Measurements from ENCODE around the gene LMBR1. TPM values are rescaled to one million over a fixed set of nuclear protein-coding genes. Genes with fewer than 3 reads are reported as not detected.
"Not testable (repeated sequence)": the region's sequence is repeated elsewhere in the genome, so short reads cannot be mapped to it uniquely, and the experiment has no call there.

The LMBR1 gene
- total RNA-seq, 5 donors from 2014 or later (not counting 1 experiment from before 2014, with no cell fraction given) = 79.1 to 94.8 (median 83.8) TPM

- Histone ChIP-seq H3K36me3 (ENCODE audit: control insufficient read depth in 2 of 2, extremely low read depth in 1 of 2, insufficient read depth in 1 of 2, low read length in 1 of 2) (no peaks in the 10 kb centered on the region), H3K4me1 (ENCODE audit: control insufficient read depth in 1 of 2, extremely low read depth in 1 of 2, insufficient read depth in 2 of 2, low read length in 2 of 2) (no peaks in the 10 kb centered on the region), H3K4me3 (ENCODE audit: control insufficient read depth in 1 of 2, extremely low read depth in 1 of 2, low read length in 1 of 2) (no peak overlapping the region), H3K27ac (ENCODE audit: low read length) (no peak overlapping the region), H3K9me3 (no peaks in the 10 kb centered on the region), H3K27me3 (replicated peaks in 1 of 2; ENCODE audit: control insufficient read depth in 2 of 2, extremely low read depth in 1 of 2, insufficient read depth in 2 of 2, low read length in 1 of 2) (peaks cover 2 to 28% of the 10 kb centered on the region in 2 experiments)
- Mint-ChIP-seq H3K4me1 (peaks cover 0 to under 1% (median under 1%) of the 10 kb centered on the region in 3 donors), H3K4me3 (no peak overlapping the region), H3K9me3 (no peaks in the 10 kb centered on the region), H3K36me3 (no peaks in the 10 kb centered on the region), H3K27ac (no peak overlapping the region), H3K27me3 (peaks cover 10 to 20% of the 10 kb centered on the region in 2 donors)
- 82% methylated on average over 7 of the region's 7 CpGs for WGBS (ENCODE audit: insufficient coverage)
- POLR2A ChIA-PET = no interaction called here
- ATAC-seq (replicated peaks in 1 of 4) (no peak), DNase-seq (no peak)
- CTCF ChIA-PET = no interaction called here
These were observed 42.3 kb upstream of the LMBR1 start for GRCh38 chr7:156935250-156935649.

DNA sequence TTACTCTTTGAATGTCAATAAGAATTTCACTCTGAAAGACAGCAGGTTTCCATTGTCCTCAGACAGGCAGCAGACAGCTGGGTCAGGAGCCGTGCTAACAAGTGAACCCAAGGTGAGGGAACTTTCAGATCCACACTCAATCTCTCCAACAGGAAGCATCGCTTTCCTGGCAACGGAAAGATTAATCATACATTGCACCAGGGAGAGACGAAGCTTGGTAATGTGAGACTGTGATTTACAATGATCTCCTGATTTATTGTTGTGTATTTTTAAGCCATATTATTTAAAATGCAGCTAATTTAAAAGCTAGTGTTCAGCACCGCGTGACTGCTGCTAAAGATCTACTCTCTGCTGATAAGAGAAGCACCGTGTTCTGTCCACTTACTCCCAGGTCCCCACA, 39.0 kb upstream of the LMBR1 start:
- Mint-ChIP-seq H3K4me1 (peaks cover 16 to 21% (median 20%) of the 10 kb centered on the region in 3 donors), H3K27me3 (peaks cover 5 to 14% of the 10 kb centered on the region in 2 donors), H3K36me3 (no peaks in the 10 kb centered on the region), H3K4me3 (no peak overlapping the region), H3K9me3 (no peaks in the 10 kb centered on the region), H3K27ac (no peak overlapping the region)
- POLR2A ChIA-PET = no interaction called here
- peaks cover 0 to 5% of the 10 kb centered on the region in 2 experiments for H3K4me1 ChIP-seq (ENCODE audit: control insufficient read depth in 1 of 2, extremely low read depth in 1 of 2, insufficient read depth in 2 of 2, low read length in 2 of 2)
- H3K4me3 ChIP-seq (ENCODE audit: control insufficient read depth in 1 of 2, extremely low read depth in 1 of 2, low read length in 1 of 2) = no peak overlapping the region
- no peaks in the 10 kb centered on the region for H3K9me3 ChIP-seq
- CTCF ChIA-PET = interaction anchor here (0.5 to 0.6 kb wide), 3 partner anchors 17 to 1640 kb away, joined by 3 to 6 read pairs (median 4); no protein-coding TSS in a partner anchor
- WGBS (ENCODE audit: insufficient coverage) = no CpG with 5 or more reads among the region's 7 CpGs
- H3K27me3 ChIP-seq (replicated peaks in 1 of 2; ENCODE audit: control insufficient read depth in 2 of 2, extremely low read depth in 1 of 2, insufficient read depth in 2 of 2, low read length in 1 of 2) = peaks cover 2 to 27% of the 10 kb centered on the region in 2 experiments
- no peak overlapping the region for H3K27ac ChIP-seq (ENCODE audit: low read length)
- DNase-seq (no peak), ATAC-seq (replicated peaks in 1 of 4) (no peak)
- H3K36me3 ChIP-seq (ENCODE audit: control insufficient read depth in 2 of 2, extremely low read depth in 1 of 2, insufficient read depth in 1 of 2, low read length in 1 of 2) = no peaks in the 10 kb centered on the region

DNA sequence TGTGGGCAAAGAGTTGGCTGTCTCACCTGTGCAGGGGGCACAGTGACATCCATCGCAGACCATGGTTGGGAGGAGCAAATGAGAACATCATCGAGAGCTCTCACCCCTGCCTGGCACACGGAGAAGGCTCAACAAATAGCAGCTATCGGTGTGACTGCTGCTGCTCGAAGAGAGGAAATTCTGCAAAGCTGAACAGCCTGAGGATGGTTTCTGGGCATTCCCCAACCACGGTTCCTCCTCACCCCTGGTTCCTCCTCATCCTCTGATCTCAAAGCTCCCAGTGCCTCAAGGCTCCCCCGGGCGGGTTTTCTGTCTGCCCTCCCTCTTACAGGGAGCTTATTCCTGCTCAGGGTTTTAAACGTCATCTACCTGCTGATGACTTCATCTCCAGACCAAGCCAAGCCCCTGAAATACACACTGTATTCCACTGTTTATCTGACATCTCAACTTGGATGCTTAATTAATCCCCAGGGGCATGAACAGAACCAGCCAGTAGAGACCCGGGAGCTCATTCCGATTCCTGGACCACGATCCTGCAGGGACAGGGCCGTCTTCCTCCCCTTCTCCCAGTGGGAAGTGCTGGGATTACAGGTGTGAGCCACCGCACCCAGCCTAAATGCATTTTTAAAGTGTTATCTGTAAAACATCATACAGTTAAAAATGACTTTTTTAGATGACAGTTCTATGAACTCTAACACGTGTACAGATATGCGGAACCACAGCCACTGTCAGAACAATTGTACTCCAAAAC, 37.0 kb upstream of the LMBR1 start:
- Mint-ChIP-seq H3K4me3 (no peak overlapping the region), H3K36me3 (no peaks in the 10 kb centered on the region), H3K4me1 (peaks cover 16 to 21% (median 20%) of the 10 kb centered on the region in 3 donors), H3K9me3 (no peaks in the 10 kb centered on the region), H3K27ac (peak overlapping the region; percentile 39 to 66), H3K27me3 (peaks cover 0 to 9% of the 10 kb centered on the region in 2 donors)
- Histone ChIP-seq H3K9me3 (no peaks in the 10 kb centered on the region), H3K27ac (ENCODE audit: low read length) (no peak overlapping the region), H3K36me3 (ENCODE audit: control insufficient read depth in 2 of 2, extremely low read depth in 1 of 2, insufficient read depth in 1 of 2, low read length in 1 of 2) (no peaks in the 10 kb centered on the region), H3K4me3 (ENCODE audit: control insufficient read depth in 1 of 2, extremely low read depth in 1 of 2, low read length in 1 of 2) (no peak overlapping the region), H3K27me3 (replicated peaks in 1 of 2; ENCODE audit: control insufficient read depth in 2 of 2, extremely low read depth in 1 of 2, insufficient read depth in 2 of 2, low read length in 1 of 2) (peaks cover 2 to 15% of the 10 kb centered on the region in 2 experiments), H3K4me1 (ENCODE audit: control insufficient read depth in 1 of 2, extremely low read depth in 1 of 2, insufficient read depth in 2 of 2, low read length in 2 of 2) (peaks cover 0 to 5% of the 10 kb centered on the region in 2 experiments)
- ATAC-seq (replicated peaks in 1 of 4) (peak in 3 of 4 experiments; percentile 41 to 91 (median 58)), DNase-seq (peak in 19 of 35 experiments; percentile 5 to 73 (median 34))
- ChIA-PET CTCF (interaction anchor here in 1 of 2 donors (0.5 kb wide), 1 partner anchor 424 kb away, joined by 3 read pairs; no protein-coding TSS in a partner anchor), POLR2A (no interaction called here)
- WGBS (ENCODE audit: insufficient coverage) = 32% methylated on average over 10 of the region's 16 CpGs

GRCh38 chr7:156928406-156928747, 35.4 kb upstream of the LMBR1 start:
- no peak overlapping the region for H3K27ac ChIP-seq (ENCODE audit: low read length)
- no peaks in the 10 kb centered on the region for H3K9me3 ChIP-seq
- Mint-ChIP-seq H3K27me3 (peaks cover 1 to 9% of the 10 kb centered on the region in 2 donors), H3K4me1 (peaks cover 19 to 31% (median 30%) of the 10 kb centered on the region in 3 donors), H3K9me3 (peaks cover 0 to 1% (median 0%) of the 10 kb centered on the region in 3 donors), H3K4me3 (no peak overlapping the region), H3K27ac (no peak overlapping the region), H3K36me3 (no peaks in the 10 kb centered on the region)
- ChIA-PET POLR2A (no interaction called here), CTCF (no interaction called here)
- ATAC-seq (replicated peaks in 1 of 4) (no peak), DNase-seq (no peak)
- H3K36me3 ChIP-seq (ENCODE audit: control insufficient read depth in 2 of 2, extremely low read depth in 1 of 2, insufficient read depth in 1 of 2, low read length in 1 of 2) = no peaks in the 10 kb centered on the region
- H3K4me3 ChIP-seq (ENCODE audit: control insufficient read depth in 1 of 2, extremely low read depth in 1 of 2, low read length in 1 of 2) = no peak overlapping the region
- WGBS (ENCODE audit: insufficient coverage) = 50% methylated on average over 4 of the region's 5 CpGs
- peaks cover 0 to 12% of the 10 kb centered on the region in 2 experiments for H3K4me1 ChIP-seq (ENCODE audit: control insufficient read depth in 1 of 2, extremely low read depth in 1 of 2, insufficient read depth in 2 of 2, low read length in 2 of 2)
- peaks cover 2 to 12% of the 10 kb centered on the region in 2 experiments for H3K27me3 ChIP-seq (replicated peaks in 1 of 2; ENCODE audit: control insufficient read depth in 2 of 2, extremely low read depth in 1 of 2, insufficient read depth in 2 of 2, low read length in 1 of 2)

DNA sequence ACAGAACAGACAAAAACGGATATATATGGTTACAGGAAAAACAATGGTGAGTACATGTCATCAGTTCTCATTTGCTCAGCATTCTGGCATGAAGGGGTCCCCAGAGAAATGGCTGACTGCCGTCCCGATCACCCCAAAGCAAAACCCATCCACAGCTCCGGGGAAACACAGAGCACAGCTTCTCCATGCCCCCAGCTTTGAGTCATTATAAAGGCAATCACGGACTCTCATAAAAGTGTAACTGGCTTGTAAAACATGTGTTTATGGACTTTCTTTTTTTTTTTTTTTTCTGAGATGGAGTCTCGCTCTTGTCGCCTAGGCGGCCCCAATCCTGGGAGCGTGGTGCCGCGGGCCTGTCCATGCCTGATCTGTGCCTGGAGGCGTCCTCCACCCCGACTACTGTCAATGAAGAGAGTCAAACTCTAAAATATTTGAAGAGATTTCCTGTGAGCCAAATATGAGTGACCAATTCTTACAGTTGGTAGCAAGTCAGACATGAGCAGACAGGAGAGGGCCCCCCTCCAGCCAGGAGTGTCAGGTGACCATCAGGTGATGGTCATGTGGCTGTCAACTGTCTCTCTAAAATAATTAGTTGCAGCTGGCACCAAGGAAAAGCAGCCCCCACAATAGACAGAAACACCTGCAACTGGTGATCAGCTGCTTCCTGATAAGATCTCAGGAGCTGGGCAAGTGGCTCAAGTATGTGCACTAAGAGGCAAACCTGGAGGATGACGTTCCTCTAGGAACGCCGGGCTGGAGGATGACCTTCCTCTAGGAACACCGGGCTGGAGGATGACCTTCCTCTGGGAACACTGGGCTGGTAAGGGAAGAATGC, 34.8 kb upstream of the LMBR1 start:
- ChIA-PET POLR2A (no interaction called here), CTCF (interaction anchor here (0.5 to 1.0 kb wide), 3 partner anchors 19 to 56 kb away, joined by 3 to 4 read pairs (median 4); partner anchors contain the start of gene NOM1 (in 1 of the 2))
- Mint-ChIP-seq H3K27me3 (peaks cover 3 to 9% of the 10 kb centered on the region in 2 donors), H3K4me1 (peaks cover 25 to 37% (median 33%) of the 10 kb centered on the region in 3 donors), H3K9me3 (peaks cover 0 to 3% (median 0%) of the 10 kb centered on the region in 3 donors), H3K4me3 (no peak overlapping the region), H3K36me3 (no peaks in the 10 kb centered on the region), H3K27ac (no peak overlapping the region)
- no peak overlapping the region for H3K27ac ChIP-seq (ENCODE audit: low read length)
- no peaks in the 10 kb centered on the region for H3K36me3 ChIP-seq (ENCODE audit: control insufficient read depth in 2 of 2, extremely low read depth in 1 of 2, insufficient read depth in 1 of 2, low read length in 1 of 2)
- H3K4me3 ChIP-seq (ENCODE audit: control insufficient read depth in 1 of 2, extremely low read depth in 1 of 2, low read length in 1 of 2) = no peak overlapping the region
- no peak for DNase-seq
- 42% methylated on average over 5 of the region's 17 CpGs for WGBS (ENCODE audit: insufficient coverage)
- no peak for ATAC-seq (replicated peaks in 1 of 4)
- peaks cover under 1 to 12% of the 10 kb centered on the region in 2 experiments for H3K27me3 ChIP-seq (replicated peaks in 1 of 2; ENCODE audit: control insufficient read depth in 2 of 2, extremely low read depth in 1 of 2, insufficient read depth in 2 of 2, low read length in 1 of 2)
- peaks cover 0 to 18% of the 10 kb centered on the region in 2 experiments for H3K4me1 ChIP-seq (ENCODE audit: control insufficient read depth in 1 of 2, extremely low read depth in 1 of 2, insufficient read depth in 2 of 2, low read length in 2 of 2)
- no peaks in the 10 kb centered on the region for H3K9me3 ChIP-seq

DNA sequence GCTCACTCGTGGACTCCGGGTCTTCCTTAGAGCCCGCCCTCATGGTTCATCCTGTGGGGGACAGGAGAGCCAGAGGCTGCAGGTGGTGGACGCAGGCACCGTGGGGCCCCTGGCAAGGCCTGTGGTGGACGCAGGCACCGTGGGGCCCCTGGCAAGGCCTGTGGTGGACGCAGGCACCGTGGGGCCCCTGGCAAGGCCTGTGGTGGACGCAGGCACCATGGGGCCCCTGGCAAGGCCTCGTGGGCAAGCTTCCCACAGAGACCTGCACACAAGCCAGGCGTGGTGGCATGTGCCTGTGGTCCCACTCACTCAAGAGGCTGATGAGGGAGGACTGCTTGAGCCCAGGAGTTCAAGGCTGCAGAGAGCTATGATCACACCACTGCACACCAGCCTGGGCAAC, 32.8 kb upstream of the LMBR1 start:
- DNase-seq; H3K36me3 ChIP-seq (ENCODE audit: control insufficient read depth in 2 of 2, extremely low read depth in 1 of 2, insufficient read depth in 1 of 2, low read length in 1 of 2); H3K9me3 Mint-ChIP-seq; H3K27me3 Mint-ChIP-seq; H3K36me3 Mint-ChIP-seq; H3K4me3 Mint-ChIP-seq; POLR2A ChIA-PET; H3K27ac Mint-ChIP-seq; H3K9me3 ChIP-seq; H3K27ac ChIP-seq (ENCODE audit: low read length); H3K4me3 ChIP-seq (ENCODE audit: control insufficient read depth in 1 of 2, extremely low read depth in 1 of 2, low read length in 1 of 2); ATAC-seq (replicated peaks in 1 of 4): not testable (repeated sequence)
- peaks cover 34 to 53% (median 46%) of the 10 kb centered on the region in 3 donors for H3K4me1 Mint-ChIP-seq
- CTCF ChIA-PET = interaction anchor here in 1 of 2 donors (1.0 kb wide), 1 partner anchor 23 kb away, joined by 3 read pairs; the partner anchor contains the start of gene NOM1
- H3K4me1 ChIP-seq (ENCODE audit: control insufficient read depth in 1 of 2, extremely low read depth in 1 of 2, insufficient read depth in 2 of 2, low read length in 2 of 2) = peaks cover 9 to 35% of the 10 kb centered on the region in 2 experiments
- peaks cover 0 to 17% of the 10 kb centered on the region in 2 experiments for H3K27me3 ChIP-seq (replicated peaks in 1 of 2; ENCODE audit: control insufficient read depth in 2 of 2, extremely low read depth in 1 of 2, insufficient read depth in 2 of 2, low read length in 1 of 2)
- WGBS (ENCODE audit: insufficient coverage) = 83% methylated on average over 12 of the region's 12 CpGs

Data from T-cell (primary cell).